NCI-H2196 treated with DMSO at 0.1 percent for 48 hours (cell line): Measurements from ENCODE around the gene ZNF134.

Source experiments
- DNase-seq: peaks from one replicate; lab custom pipeline; 2025; ENCODE audit not compliant: unreplicated experiment; lab: John Stamatoyannopoulos, UW

The ZNF134 gene

DNA sequence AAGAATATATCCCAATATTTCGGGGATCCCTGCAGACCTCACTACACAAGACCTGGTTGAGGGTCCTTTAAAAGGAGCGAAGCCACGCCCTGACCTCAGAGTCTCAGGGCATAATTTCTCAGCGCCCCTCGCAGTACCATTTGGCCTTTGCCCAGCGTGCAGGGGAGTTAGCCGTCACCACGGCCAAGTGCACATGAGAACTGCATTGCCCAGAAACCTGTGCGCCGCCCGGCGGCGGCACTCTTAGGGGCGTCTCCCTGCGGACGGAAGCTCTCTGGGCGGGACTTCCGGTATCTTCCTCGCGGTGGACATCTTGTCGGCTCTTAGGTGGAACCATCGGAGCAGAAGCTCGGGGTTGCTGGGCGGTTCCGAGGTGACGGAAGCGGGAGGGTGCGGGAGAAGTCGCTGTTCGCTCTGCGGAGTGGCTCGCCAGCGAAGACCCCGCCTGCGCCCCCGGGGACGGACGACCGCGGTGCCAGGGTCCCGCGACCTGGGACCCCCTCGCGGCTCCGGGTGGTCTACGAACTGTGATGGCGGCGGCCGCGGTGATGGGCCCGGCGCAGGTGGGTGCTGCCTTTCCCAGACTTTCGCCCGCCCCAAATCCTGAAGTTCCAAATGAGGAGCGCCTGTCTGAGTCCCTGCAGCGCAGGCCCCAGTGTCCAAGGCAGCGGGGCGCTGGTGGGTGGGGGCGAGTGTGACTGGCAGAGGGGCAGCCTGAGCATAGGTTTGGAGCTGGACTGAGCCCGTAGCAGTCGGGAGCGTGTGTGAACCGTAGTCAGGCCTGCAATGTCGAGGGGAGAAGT, at the start of gene ZNF134:
ZNF134 (plus strand) TSS at position 302 of the 803 bp plus-strand sequence. CDS start 5,227 bp downstream, outside the sequence.
- peak; percentile 78 for DNase-seq

GRCh38 chr19:57566396-57567265, 47.4 kb upstream of the ZNF134 start:
- DNase-seq = no peak

DNA sequence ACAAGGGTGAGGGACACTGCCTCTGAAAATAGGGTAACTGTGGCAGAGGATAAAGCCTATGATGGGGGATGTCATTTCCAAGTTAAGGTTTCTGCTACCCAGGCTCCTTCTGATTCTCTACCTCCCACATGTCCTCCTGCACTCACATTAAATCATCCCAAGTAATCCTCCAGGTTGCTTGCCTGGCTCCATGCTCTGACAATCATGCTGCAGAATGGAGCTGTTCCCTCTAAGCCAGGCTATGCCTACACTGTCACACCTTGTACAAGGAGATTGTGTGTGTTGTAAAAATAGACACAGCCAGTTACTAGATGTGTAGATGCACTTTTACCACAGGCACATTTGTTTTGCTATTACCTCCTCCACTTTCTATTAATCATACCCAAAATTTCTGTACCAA, 43.3 kb upstream of the ZNF134 start:
- no peak for DNase-seq

- no peak for DNase-seq
These were observed 41.6 kb upstream of the ZNF134 start for GRCh38 chr19:57572415-57572947.

DNA sequence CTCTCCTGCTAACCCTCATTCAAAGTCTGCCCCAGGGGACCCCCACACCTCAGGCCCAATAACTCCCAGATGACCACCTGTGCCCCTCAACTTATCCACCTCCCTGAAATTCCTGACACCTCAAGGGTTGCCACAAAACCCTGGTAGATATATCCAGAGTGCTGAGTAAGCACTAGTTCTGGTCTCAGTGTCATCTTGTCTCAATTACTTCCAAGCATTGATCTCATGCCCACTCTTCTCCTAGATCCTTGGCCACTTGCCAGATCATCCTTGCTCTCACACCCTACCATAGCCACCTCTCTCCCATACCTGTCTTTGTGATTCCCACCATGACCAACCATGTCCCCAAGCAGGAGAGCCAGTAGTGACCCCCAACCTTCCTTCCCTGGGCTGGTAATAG, 37.4 kb upstream of the ZNF134 start:
- DNase-seq = no peak

DNA sequence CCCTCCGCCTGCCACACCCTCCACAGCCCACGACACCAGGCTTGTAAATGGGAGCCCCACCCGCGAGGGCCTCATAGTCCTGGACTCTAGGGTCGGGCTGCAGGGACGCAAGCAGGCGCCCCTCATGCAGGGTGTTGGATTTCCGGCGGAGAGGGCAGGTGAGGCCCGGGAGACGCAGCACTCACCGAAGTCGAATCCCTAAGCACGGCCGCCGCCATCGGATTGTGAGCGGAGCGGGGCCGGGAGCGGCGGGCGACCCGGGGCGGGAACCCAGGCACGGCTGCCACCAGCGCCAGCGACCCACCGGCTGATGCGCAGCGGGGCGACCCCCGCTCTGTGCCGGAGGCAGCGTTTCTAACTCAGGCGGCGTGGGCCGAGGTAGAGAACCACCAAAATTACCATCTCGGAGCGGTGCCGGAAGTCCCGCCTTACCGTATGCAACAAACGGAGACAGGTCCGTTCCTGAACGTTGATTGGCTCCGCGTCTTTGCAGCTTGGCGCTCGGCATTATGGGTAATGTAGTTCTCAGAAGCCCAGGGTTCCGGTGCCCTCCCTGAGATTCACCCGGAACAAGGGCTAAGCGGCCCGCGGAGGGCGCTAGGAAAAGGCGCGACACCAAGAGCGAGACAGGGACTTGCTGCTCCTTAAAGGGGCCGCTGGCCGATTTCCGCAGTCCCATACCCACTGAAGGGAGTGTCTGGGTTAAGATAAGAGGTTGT, 35.4 kb upstream of the ZNF134 start, which contains the start of gene ZNF416:
ZNF416 (minus strand) TSS at position 425 of the 719 bp plus-strand sequence; CDS start at position 218, 207 bp downstream.
- DNase-seq = peak; percentile 94

GRCh38 chr19:57583104-57583520, 30.9 kb upstream of the ZNF134 start:
- DNase-seq = no peak

GRCh38 chr19:57583521-57584416, 30.3 kb upstream of the ZNF134 start, which contains the start of gene ZIK1:
Gene ZIK1, plus strand, starts transcription at chr19:57584145. Its CDS starts 212 bp downstream, at chr19:57584357.
- peak; percentile 43 for DNase-seq

DNA sequence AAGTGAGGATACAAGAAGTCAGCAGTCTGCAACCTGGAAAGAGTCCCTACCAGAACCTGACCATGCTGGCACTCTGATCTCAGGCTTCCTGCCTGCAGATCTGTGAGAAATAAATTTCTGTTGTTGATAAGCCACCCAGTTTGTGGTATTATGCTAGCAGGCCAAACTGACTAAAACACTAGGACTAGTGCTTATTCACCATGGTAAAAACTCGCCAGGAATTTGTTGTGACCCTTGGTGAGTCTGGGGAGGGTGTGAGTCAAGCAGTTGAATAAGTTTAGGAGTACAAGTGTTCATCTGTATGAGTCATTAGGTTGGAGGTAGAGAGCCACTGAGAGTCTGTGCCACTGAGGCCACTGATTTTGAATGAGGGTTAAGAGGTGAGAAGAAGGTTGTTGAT, 26.5 kb upstream of the ZNF134 start:
- DNase-seq = no peak

DNA sequence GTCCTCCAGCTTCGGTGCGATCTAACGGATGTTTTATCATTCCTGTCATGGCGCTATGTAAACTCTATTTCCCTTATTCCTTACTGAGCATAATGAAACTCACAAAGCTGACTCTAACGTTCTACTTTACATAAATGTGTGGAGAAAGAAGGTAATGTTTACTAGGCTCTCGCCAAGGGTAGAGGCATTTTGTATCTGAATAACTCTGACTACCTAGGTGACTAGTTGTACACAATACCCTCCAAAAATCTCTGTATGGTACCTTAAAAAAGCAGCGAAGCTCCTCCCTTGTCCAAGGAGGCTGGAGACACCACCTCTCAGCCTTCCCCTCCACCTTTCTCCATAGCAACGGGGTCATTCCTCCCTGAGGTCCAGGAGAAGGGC, 14.7 kb upstream of the ZNF134 start:
- DNase-seq = no peak

- peak; percentile 87 for DNase-seq
These were observed 14.2 kb upstream of the ZNF134 start, which contains the start of gene ZNF530 for GRCh38 chr19:57599761-57600383. Gene ZNF530, plus strand, starts transcription at chr19:57599885. Its CDS starts 4,461 bp downstream, at chr19:57604346.

DNA sequence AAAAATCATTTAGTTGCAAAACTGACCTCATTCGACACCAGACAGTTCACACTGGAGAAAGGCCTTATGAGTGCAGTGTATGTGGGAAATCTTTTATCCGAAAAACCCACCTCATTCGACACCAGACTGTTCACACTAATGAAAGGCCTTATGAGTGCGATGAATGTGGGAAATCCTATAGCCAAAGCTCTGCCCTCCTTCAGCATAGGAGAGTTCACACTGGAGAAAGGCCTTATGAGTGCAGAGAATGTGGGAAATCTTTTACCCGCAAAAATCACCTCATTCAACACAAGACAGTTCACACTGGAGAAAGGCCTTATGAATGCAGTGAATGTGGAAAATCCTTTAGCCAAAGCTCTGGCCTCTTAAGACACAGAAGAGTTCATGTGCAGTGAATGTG, 7.1 kb upstream of the ZNF134 start:
- DNase-seq = no peak

DNA sequence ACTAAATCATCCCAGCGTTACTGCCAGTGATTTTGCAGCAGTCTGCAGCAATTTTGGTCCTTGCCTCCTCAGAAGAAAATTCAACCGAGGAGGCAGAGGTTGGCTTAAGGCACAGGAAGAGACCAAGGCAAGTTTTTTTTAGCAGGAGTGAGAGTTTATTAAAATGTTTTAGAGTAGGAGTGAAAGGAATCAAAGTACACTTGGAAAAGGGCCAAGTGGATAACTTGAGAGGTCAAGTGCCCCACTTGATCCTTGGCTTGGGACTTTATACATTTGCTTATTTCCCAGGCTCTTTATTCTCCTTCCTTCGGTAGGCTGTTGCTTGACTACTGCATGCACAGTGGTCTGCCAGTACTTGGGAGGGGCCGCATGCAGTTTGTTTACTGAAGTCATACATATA, 2.9 kb upstream of the ZNF134 start:
- DNase-seq = no peak

DNA sequence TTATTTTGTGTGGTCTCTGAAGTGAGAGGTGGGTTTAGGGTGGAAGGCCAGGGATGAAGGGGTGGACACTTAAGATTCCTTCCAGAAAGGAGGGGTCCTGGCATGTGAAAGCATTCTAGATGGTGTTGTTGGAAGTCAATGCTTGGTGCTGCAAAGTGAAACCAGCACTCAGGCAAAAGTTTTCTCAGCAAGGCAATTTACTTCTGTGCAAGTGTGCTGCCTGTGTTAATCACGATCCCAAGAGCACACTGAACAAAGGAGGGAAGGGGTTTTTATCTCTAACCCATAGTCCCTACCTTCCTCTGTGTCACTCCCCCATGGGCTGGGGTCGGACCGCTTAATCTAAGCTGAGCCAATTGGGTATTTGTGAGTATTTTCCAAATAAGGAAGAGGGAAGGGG, 1.3 kb downstream of the ZNF134 start:
- no peak for DNase-seq

DNA sequence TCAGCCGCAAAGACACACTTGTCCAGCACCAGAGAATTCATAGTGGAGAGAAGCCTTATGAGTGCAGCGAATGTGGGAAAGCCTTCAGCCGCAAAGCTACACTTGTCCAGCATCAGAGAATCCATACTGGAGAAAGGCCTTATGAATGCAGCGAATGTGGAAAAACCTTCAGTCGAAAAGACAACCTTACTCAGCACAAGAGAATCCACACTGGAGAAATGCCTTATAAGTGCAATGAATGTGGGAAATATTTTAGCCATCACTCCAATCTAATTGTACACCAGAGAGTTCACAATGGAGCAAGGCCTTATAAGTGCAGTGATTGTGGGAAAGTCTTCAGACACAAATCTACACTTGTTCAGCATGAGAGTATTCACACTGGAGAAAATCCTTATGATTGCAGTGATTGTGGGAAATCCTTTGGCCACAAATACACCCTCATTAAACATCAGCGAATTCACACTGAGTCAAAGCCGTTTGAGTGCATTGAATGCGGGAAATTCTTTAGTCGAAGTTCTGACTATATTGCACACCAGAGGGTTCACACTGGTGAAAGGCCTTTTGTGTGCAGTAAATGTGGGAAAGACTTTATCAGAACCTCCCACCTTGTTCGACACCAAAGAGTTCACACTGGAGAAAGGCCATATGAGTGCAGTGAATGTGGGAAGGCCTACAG, 6.8 kb downstream of the ZNF134 start:
- DNase-seq = no peak

GRCh38 chr19:57623091-57623490, 9.0 kb downstream of the ZNF134 start:
- no peak for DNase-seq

- peak; percentile 90 for DNase-seq
These were observed 19.2 kb downstream of the ZNF134 start, which contains the start of gene ZNF211 for GRCh38 chr19:57632987-57633831. Gene ZNF211, plus strand, starts transcription at chr19:57633168. Its CDS starts 179 bp downstream, at chr19:57633347.

DNA sequence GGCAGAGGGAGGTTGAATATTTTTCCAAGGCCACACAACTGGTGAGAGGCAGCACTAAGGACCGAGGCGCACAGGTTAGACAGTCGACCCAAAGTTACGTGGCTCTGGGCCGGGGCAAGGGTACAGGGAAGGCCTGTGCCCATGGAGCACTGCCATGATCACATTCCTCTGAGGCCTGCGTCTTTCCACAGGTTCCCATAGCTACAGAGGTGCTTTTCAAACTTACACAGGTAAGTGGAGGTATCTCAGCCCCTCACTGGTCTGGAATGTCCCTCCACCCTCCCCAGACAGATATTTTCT, 19.7 kb downstream of the ZNF134 start:
- DNase-seq = no peak
